EH (cell line): Measurements from ENCODE around the gene NFYC.

Source experiments
- DNase-seq: peaks from one replicate; pipeline ENCODE4 v3.0.0-alpha.2; 2015; ENCODE audit warnings: low read depth

NFYC gene

GRCh38 chr1:40783001-40783905 is 91.7 kb downstream of the NFYC start, which contains the start of gene KCNQ4:
Gene KCNQ4, plus strand, starts transcription at chr1:40783787. Its CDS starts 307 bp downstream, at chr1:40784094.
- DNase-seq, result peak; percentile 36

- no peak for DNase-seq
Measured at GRCh38 chr1:40784141-40784770, 92.8 kb downstream of the NFYC start.

- DNase-seq, result no peak
Measured at GRCh38 chr1:40784771-40785151, 93.3 kb downstream of the NFYC start.

GRCh38 chr1:40785446-40785845 is 93.9 kb downstream of the NFYC start:
- DNase-seq, result no peak

GRCh38 chr1:40786171-40786994 is 94.9 kb downstream of the NFYC start:
- DNase-seq, result no peak

- DNase-seq, result no peak
Measured at GRCh38 chr1:40786995-40787705, 95.6 kb downstream of the NFYC start.

GRCh38 chr1:40787737-40788560 is 96.4 kb downstream of the NFYC start:
- DNase-seq, result no peak

- no peak for DNase-seq
Measured at GRCh38 chr1:40788561-40789341, 97.2 kb downstream of the NFYC start.

GRCh38 chr1:40789342-40789598 is 97.8 kb downstream of the NFYC start:
- DNase-seq, result no peak

GRCh38 chr1:40789661-40790430 is 98.3 kb downstream of the NFYC start:
- DNase-seq, result no peak

GRCh38 chr1:40792036-40792435 is 100.5 kb downstream of the NFYC start:
- DNase-seq, result no peak

- DNase-seq, result no peak
Measured at GRCh38 chr1:40793617-40794016, 102.1 kb downstream of the NFYC start.

- no peak for DNase-seq
Measured at GRCh38 chr1:40794048-40794447, 102.5 kb downstream of the NFYC start.

- no peak for DNase-seq
Measured at GRCh38 chr1:40794974-40795715, 103.6 kb downstream of the NFYC start.

GRCh38 chr1:40795811-40796586 is 104.5 kb downstream of the NFYC start:
- DNase-seq, result no peak

- DNase-seq, result peak; percentile 63
Measured at GRCh38 chr1:40796939-40797667, 105.6 kb downstream of the NFYC start.

GRCh38 chr1:40797668-40798010 is 106.1 kb downstream of the NFYC start:
- DNase-seq, result no peak
